ENCODE measurements around the gene MAP1B. TPM values are rescaled to one million over a fixed set of nuclear protein-coding genes. Genes with fewer than 3 reads are reported as not detected.
A peak's percentile ranks its signal among the peaks of the same experiment; 100 is the strongest.
"Not testable (repeated sequence)": the region's sequence is repeated elsewhere in the genome, so short reads cannot be mapped to it uniquely, and the experiment has no call there.

Gene MAP1B
- total RNA-seq, 2 experiments from 2014 or later: 0.06 TPM; not detected in 1

DNA sequence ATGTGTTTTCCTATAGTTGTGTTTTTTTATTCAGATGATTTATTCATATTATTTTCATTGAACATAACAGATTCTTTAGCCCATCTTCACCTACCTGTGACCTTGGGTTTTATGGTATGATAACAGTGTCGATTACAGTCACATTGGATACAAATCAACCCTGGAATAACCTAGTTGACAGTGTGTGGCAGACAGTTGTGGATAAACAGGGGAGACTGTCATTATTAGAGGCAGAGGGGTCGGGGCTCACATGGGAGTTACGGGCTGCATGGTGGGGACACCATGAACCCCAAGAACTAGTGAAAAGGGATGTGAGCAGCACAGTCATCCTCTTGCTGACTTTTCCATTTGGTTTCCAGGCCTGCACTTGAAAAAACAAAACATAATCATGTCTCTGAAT, 29.9 kb upstream of the MAP1B start:
- Mint-ChIP-seq H3K36me3 (ENCODE audit: low read depth) (no peaks in the 10 kb centered on the region), H3K4me3 (no peak overlapping the region), H3K4me1 (no peaks in the 10 kb centered on the region), H3K27me3 (peaks cover 24% of the 10 kb centered on the region), H3K27ac (no peak overlapping the region), H3K9me3 (no peaks in the 10 kb centered on the region)
- DNase-seq: no peak
- ChIA-PET POLR2A (no interaction called here), CTCF (no interaction called here)

DNA sequence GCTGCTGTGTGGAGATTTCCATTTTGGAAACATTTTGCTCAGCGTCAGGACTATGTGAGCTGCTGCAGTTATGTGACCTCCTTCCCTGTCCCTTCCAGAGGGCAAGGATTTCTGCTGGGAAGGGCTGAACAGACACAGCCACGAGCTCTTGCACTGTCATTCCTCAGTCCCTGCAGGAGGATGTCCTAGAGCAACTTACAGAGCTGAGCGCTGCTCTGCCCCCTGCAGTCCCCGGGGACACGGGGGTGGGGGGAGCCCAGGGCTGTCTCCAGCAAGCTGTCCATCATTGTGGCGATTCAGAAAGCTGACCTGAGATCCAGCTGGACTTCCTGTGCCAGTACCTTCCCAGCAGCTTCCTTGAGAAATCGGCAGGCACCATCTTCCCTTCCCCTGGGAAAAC, 28.0 kb upstream of the MAP1B start:
- no peak overlapping the region for H3K4me3 Mint-ChIP-seq
- no peaks in the 10 kb centered on the region for H3K9me3 Mint-ChIP-seq
- ChIA-PET CTCF (interaction anchor here (1.2 kb wide), 1 partner anchor 11 kb away, joined by 3 read pairs; no protein-coding TSS in a partner anchor), POLR2A (no interaction called here)
- peaks cover 30% of the 10 kb centered on the region for H3K27me3 Mint-ChIP-seq
- no peaks in the 10 kb centered on the region for H3K4me1 Mint-ChIP-seq
- DNase-seq: no peak
- H3K36me3 Mint-ChIP-seq (ENCODE audit: low read depth): no peaks in the 10 kb centered on the region
- H3K27ac Mint-ChIP-seq: no peak overlapping the region

DNA sequence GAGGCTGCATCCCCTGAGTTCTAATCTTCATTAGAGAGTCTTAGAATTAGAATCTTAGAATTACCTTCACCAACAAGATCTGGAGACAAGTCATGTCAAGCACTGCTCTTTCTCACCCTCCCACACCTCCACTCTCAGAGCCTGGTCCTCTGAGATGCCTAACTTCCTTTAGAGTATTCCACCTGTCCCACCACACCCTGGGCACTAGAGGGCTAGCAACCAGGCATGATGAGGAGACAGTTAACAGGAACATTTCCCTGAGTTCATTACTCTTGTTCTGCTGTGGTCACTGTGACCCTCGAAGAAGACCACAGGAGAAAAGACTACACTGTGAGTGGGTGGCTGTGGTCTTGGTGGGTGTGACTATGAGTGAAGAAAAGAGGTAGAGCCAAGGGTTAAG, 25.2 kb upstream of the MAP1B start:
- no peak overlapping the region for H3K4me3 Mint-ChIP-seq
- no peaks in the 10 kb centered on the region for H3K36me3 Mint-ChIP-seq (ENCODE audit: low read depth)
- peaks cover 33% of the 10 kb centered on the region for H3K27me3 Mint-ChIP-seq
- H3K4me1 Mint-ChIP-seq: no peaks in the 10 kb centered on the region
- no peaks in the 10 kb centered on the region for H3K9me3 Mint-ChIP-seq
- H3K27ac Mint-ChIP-seq: no peak overlapping the region
- no peak for DNase-seq
- ChIA-PET POLR2A (no interaction called here), CTCF (no interaction called here)

DNA sequence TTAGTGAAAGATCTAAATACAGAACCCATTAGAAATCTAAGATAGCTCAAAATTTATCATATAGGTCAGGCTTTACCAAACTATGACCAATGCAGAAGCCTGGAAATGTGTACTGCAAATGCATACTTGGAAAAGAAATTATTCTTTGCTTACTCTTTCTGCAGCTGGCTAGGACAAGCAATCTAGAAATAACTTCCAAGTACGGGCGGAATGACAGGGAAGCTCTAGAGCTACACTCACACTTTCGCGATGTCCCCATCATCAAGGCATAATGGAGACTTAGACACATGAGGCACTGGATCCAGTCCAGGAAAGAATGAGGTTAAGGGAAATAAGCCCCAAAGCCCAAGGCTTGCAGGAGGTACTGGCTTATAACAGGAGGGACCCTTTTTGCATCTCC, 22.4 kb upstream of the MAP1B start:
- POLR2A ChIA-PET: no interaction called here
- no peak overlapping the region for H3K27ac Mint-ChIP-seq
- no peaks in the 10 kb centered on the region for H3K9me3 Mint-ChIP-seq
- no peaks in the 10 kb centered on the region for H3K4me1 Mint-ChIP-seq
- no peak overlapping the region for H3K4me3 Mint-ChIP-seq
- CTCF ChIA-PET: no interaction called here
- H3K36me3 Mint-ChIP-seq (ENCODE audit: low read depth): no peaks in the 10 kb centered on the region
- DNase-seq: no peak
- peaks cover 25% of the 10 kb centered on the region for H3K27me3 Mint-ChIP-seq

DNA sequence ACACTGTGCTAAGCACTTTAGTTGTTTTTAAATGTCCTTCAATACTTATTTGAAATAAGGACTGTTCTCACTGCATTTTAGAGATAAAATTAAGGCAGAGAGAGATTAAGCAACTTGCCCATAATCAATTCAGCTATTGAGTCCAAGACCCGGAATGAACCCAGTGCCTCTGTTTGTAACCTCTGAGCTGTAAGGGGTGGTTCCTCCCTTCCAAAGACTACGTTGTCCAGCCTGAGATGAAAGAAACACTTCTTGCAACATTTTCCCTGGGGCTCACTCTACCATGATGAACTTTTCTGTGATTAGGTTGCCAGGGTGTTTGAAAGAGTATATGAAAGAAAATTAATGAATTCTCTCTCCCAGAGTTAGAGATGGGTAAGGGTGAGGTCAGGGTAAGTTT, 22.0 kb upstream of the MAP1B start:
- no peak for DNase-seq
- Mint-ChIP-seq H3K36me3 (ENCODE audit: low read depth) (no peaks in the 10 kb centered on the region), H3K4me3 (no peak overlapping the region), H3K9me3 (no peaks in the 10 kb centered on the region), H3K27me3 (peaks cover 22% of the 10 kb centered on the region), H3K27ac (no peak overlapping the region), H3K4me1 (no peaks in the 10 kb centered on the region)
- ChIA-PET CTCF (no interaction called here), POLR2A (no interaction called here)

DNA sequence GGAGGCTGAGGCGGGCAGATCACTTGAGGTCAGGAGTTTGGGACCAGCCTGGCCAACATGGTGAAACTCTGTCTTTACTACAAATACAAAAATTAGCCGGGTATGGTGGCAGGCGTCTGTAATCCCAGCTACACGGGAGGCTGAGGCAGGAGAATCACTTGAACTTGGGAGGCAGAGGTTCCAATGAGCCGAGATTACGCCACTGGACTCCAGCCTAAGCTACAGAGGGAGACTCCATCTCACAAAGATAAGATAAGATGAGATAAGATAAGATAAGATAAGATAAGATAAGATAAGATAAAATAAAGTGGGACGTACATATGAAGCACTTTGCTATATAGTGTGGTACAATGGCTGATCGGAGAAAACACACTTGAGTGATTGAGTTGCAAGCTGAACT, 17.6 kb upstream of the MAP1B start:
- H3K27me3 Mint-ChIP-seq: peaks cover 11% of the 10 kb centered on the region
- H3K27ac Mint-ChIP-seq; CTCF ChIA-PET; H3K9me3 Mint-ChIP-seq; H3K36me3 Mint-ChIP-seq (ENCODE audit: low read depth); POLR2A ChIA-PET; DNase-seq; H3K4me1 Mint-ChIP-seq; H3K4me3 Mint-ChIP-seq: not testable (repeated sequence)

DNA sequence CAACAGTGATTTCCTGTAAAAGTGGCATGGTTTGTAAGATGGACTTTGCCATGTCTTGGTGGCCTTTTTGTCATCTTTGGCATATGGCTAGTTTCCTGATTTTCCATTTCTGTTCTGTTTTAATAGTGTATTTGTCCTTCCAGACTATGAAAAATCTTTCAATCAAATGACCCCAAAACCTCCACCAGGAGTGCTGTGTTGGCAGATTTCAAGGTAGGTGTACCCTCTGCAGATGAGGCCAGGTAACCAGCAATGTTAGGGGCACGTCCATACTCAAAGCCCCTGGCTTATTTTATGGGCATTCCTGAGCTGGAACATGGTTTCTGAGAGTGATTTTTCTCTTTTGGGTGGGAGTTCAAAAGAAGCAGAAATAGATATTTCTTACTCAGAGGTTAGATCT, 15.2 kb upstream of the MAP1B start:
- H3K4me3 Mint-ChIP-seq: no peak overlapping the region
- ChIA-PET CTCF (no interaction called here), POLR2A (no interaction called here)
- H3K4me1 Mint-ChIP-seq: no peaks in the 10 kb centered on the region
- H3K36me3 Mint-ChIP-seq (ENCODE audit: low read depth): no peaks in the 10 kb centered on the region
- DNase-seq: no peak
- no peak overlapping the region for H3K27ac Mint-ChIP-seq
- H3K27me3 Mint-ChIP-seq: peaks cover 12% of the 10 kb centered on the region
- no peaks in the 10 kb centered on the region for H3K9me3 Mint-ChIP-seq

DNA sequence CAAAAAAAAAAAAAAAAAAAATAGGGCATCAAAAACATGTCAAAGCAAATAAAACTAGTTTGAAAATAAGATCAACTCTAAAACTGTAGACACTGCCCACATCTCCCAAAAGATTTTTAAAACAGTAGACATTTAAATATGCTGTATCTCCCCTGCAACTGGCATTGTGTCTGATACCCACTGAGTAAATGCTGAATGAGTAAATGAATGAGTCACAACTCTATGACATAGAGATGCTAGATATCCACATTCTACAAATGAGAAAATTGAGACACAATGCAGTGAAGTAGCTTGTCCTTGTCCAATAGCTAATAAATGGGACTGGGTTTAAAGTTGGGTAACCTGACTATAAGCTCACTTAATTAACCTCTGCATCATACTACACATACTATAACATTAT, 14.1 kb upstream of the MAP1B start:
- Mint-ChIP-seq H3K27me3 (peaks cover 16% of the 10 kb centered on the region), H3K36me3 (ENCODE audit: low read depth) (no peaks in the 10 kb centered on the region), H3K27ac (no peak overlapping the region), H3K4me3 (no peak overlapping the region), H3K9me3 (no peaks in the 10 kb centered on the region), H3K4me1 (no peaks in the 10 kb centered on the region)
- CTCF ChIA-PET: no interaction called here
- POLR2A ChIA-PET: no interaction called here
- no peak for DNase-seq

DNA sequence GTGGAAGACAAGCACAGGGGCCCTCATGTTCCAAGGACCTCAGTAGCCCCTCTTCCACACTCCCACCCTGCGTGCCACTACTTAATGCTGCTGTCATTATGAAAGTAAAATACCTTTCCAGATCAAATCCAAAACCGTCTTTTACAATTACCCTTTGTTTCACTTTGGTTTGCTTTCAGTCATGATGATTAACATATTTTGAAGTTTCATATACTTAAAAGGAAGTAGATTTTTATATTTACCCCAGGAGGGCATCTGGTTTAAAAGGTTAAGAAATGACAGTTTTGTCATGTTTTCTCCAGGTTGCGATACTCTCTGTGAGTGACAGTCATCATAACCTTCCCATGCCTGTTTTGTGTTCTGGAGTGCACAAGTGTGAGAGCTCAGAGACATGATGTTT, 13.5 kb upstream of the MAP1B start:
- Mint-ChIP-seq H3K27ac (no peak overlapping the region), H3K4me1 (no peaks in the 10 kb centered on the region), H3K9me3 (no peaks in the 10 kb centered on the region), H3K36me3 (ENCODE audit: low read depth) (no peaks in the 10 kb centered on the region), H3K27me3 (peaks cover 16% of the 10 kb centered on the region), H3K4me3 (no peak overlapping the region)
- POLR2A ChIA-PET: no interaction called here
- DNase-seq: no peak
- CTCF ChIA-PET: no interaction called here

DNA sequence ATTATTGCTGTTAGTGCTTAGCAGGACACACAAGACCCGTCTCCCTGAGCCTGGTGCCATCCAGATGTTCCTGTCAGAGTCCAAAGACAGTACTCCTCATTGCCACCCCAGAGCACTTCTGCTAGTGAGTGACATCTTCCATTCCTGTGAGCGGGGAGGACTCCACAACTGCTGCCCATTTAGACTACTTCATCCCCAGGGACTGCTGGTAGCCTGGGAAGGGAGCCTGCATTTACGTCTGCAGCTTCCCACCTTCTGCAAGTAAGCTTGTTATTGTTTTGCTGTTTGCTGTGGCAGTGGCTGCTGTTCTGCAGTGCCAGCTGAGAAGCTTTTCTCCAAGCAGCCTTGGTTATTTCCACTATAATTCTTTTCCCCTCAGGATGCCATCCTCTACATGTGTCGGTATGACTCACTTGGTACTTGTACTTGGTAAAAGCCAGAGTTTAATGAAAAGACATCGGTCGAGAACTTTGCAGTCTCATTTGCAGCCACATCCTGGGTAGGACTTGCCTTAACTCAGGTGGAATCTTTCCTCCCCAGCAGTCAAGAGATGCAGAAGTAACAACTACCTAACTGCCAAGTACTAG, 10.6 kb upstream of the MAP1B start:
- ChIA-PET POLR2A (no interaction called here), CTCF (no interaction called here)
- Mint-ChIP-seq H3K9me3 (no peaks in the 10 kb centered on the region), H3K27me3 (peaks cover 35% of the 10 kb centered on the region), H3K27ac (no peak overlapping the region), H3K4me3 (no peak overlapping the region), H3K4me1 (no peaks in the 10 kb centered on the region), H3K36me3 (ENCODE audit: low read depth) (no peaks in the 10 kb centered on the region)
- DNase-seq: no peak

DNA sequence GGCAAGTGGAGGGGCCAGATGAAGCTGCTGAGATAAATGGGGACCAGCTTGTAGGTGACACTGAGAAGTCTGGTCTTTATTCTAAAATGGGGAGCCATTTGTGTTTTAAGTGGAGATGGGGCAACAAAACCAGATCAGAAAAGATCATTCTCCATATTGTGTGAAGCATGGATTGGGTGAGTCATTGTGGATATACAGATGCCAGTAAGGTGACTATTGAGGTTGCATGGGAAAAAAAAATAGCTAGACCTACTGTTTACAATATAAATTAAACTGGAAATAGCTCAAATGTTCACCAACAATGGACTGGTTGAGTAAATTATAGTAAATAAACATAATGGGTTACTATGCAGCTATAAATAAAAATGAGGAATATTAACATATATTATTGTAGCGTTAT, 5.4 kb upstream of the MAP1B start:
- no peaks in the 10 kb centered on the region for H3K36me3 Mint-ChIP-seq (ENCODE audit: low read depth)
- peaks cover 6% of the 10 kb centered on the region for H3K4me1 Mint-ChIP-seq
- H3K9me3 Mint-ChIP-seq: no peaks in the 10 kb centered on the region
- H3K27me3 Mint-ChIP-seq: peaks cover 57% of the 10 kb centered on the region
- no peak overlapping the region for H3K27ac Mint-ChIP-seq
- ChIA-PET POLR2A (no interaction called here), CTCF (no interaction called here)
- H3K4me3 Mint-ChIP-seq: no peak overlapping the region
- DNase-seq: no peak

DNA sequence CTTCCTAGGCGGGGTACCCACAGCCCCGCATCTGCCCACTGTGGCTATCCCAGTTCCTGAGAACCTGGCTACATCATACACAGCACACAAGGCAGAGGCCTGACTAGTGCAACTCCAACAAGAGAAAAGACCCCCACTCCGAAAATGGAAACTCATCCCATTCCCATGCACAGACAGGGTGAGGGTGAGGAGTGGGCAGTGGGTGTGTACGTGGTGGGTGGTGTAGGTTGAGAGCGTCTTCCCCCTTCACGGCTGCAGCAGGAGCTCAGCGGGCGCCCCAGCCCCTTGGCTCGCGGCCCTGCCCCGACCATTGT, 501 bp upstream of the MAP1B start:
- ChIA-PET CTCF (no interaction called here), POLR2A (no interaction called here)
- peaks cover 68% of the 10 kb centered on the region for H3K27me3 Mint-ChIP-seq
- H3K36me3 Mint-ChIP-seq (ENCODE audit: low read depth): no peaks in the 10 kb centered on the region
- peaks cover 9% of the 10 kb centered on the region for H3K4me1 Mint-ChIP-seq
- H3K27ac Mint-ChIP-seq: no peak overlapping the region
- no peaks in the 10 kb centered on the region for H3K9me3 Mint-ChIP-seq
- no peak for DNase-seq
- H3K4me3 Mint-ChIP-seq: peak overlapping the region; percentile 27

DNA sequence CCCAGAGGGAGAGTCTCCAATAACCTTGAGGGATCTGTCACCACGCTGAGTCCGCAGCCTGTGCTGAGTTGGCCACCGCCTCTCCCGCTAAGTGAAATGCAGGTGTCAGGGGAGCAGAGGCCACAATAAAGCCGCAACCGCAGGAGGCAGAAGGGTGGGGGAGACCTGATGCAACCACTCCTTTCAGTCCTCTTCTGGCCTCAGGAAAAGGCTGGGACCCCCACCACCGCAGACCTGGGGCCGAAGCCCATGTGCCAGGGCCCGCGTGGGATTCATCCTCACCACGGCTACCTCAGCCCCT, 576 bp downstream of the MAP1B start:
- H3K9me3 Mint-ChIP-seq: no peaks in the 10 kb centered on the region
- peak overlapping the region; percentile 54 for H3K27ac Mint-ChIP-seq
- CTCF ChIA-PET: no interaction called here
- H3K4me3 Mint-ChIP-seq: peak overlapping the region; percentile 22
- H3K4me1 Mint-ChIP-seq: peaks cover 9% of the 10 kb centered on the region
- POLR2A ChIA-PET: no interaction called here
- no peak for DNase-seq
- H3K27me3 Mint-ChIP-seq: peaks cover 73% of the 10 kb centered on the region
- no peaks in the 10 kb centered on the region for H3K36me3 Mint-ChIP-seq (ENCODE audit: low read depth)

DNA sequence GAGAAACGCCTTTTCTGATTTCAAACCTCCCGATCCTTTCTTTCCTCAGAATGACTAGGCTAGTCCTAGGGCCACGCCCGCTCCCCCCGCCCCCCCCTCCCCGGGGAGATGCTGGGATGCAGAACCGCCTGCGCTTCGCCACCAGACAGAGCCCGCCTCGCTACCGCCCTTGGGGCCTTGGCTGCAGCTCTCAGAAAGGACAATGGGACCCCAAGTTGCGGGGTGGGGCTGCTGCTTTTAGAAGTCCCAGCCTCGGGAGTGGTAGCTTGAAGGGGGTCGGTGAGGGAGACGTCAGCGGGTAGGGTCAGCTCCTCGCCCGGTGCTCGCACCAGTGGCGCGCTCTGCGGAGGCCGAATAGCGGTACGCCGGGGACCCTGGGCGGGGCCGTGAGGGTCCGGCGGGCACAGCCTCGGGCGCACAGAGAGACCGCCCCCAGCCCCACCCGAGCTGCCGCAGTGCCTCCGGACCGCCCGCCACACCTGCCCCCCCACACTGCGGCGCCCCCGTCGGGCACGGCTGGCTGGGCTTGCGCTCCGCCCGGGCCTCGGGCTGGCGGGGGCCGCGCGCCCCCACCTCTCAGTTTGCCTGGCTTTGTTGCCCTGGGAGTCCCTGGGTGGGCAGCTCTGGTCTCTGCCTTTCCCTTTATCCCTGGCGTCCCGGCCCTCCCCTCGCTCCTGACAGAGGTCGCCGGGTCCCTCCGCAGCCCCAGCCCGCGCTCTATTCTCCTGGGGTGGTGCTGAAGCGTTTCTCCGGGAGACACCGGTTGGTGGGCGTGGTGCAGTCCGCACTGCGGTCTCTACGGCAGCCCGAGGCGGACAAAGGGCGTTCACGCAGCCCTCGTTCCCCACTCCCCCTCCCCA, 1.2 kb downstream of the MAP1B start:
- no peaks in the 10 kb centered on the region for H3K36me3 Mint-ChIP-seq (ENCODE audit: low read depth)
- peaks cover 9% of the 10 kb centered on the region for H3K4me1 Mint-ChIP-seq
- H3K4me3 Mint-ChIP-seq: peak overlapping the region; percentile 28
- ChIA-PET CTCF (no interaction called here), POLR2A (no interaction called here)
- peak; percentile 9 for DNase-seq
- peaks cover 74% of the 10 kb centered on the region for H3K27me3 Mint-ChIP-seq
- no peaks in the 10 kb centered on the region for H3K9me3 Mint-ChIP-seq
- peak overlapping the region; percentile 54 for H3K27ac Mint-ChIP-seq

Measured in activated CD4-positive, alpha-beta T cell treated with anti-CD3 and anti-CD28 coated beads, Interleukin-2, amount 10 ng/mL, durations not matched to agents 7 days and 5 days (primary cell).